Type B pancreatic cell (in vitro differentiated cells): ENCODE data around the gene LAD1. TPM values are rescaled to one million over a fixed set of nuclear protein-coding genes. Genes with fewer than 3 reads are reported as not detected.
A peak's percentile ranks its signal among the peaks of the same experiment; 100 is the strongest.

ENCODE experiments used
- DNase-seq: peaks from one replicate; pipeline ENCODE4 v3.0.0; 2021; ENCODE audit warnings: mixed read lengths; ENCODE audit not compliant: unreplicated experiment; ENCODE audit errors: extremely low spot score
- H3K27ac Mint-ChIP-seq: 2 replicates; pipeline ENCODE4 v1.8.0; 2021; ENCODE audit warnings: mild to moderate bottlenecking, mixed read lengths
- H3K27me3 Mint-ChIP-seq: 2 replicates; pipeline ENCODE4 v1.8.0; 2021; ENCODE audit warnings: mixed read lengths
- H3K36me3 Mint-ChIP-seq: 2 replicates; pipeline ENCODE4 v1.8.0; 2021; ENCODE audit warnings: mixed read lengths
- H3K4me1 Mint-ChIP-seq: one replicate; pipeline ENCODE4 v1.8.0; 2021; ENCODE audit warnings: mixed read lengths; ENCODE audit not compliant: unreplicated experiment
- H3K4me3 Mint-ChIP-seq: 2 replicates; pipeline ENCODE4 v1.8.0; 2021; ENCODE audit warnings: mild to moderate bottlenecking, mixed read lengths
- H3K9me3 Mint-ChIP-seq: 2 replicates; pipeline ENCODE4 v1.8.0; 2021; ENCODE audit warnings: mixed read lengths
- total RNA-seq: library from RNA; stranded (reverse); gene quantifications from 2 replicates; pipeline ENCODE4 v1.2.1, GENCODE V29; 2021; ENCODE audit warnings: low replicate concordance
- TF ChIP-seq, protein P1 (sequence below): fragments of 200-600 bp; sonication (generic); conservative IDR thresholded peaks from 2 replicates; pipeline ENCODE4 v1.5.0; 2021; ENCODE audit warnings: antibody characterized with exemption, mild to moderate bottlenecking

LAD1 gene
- total RNA-seq, 1 donor from 2014 or later: 41.2 TPM

DNA sequence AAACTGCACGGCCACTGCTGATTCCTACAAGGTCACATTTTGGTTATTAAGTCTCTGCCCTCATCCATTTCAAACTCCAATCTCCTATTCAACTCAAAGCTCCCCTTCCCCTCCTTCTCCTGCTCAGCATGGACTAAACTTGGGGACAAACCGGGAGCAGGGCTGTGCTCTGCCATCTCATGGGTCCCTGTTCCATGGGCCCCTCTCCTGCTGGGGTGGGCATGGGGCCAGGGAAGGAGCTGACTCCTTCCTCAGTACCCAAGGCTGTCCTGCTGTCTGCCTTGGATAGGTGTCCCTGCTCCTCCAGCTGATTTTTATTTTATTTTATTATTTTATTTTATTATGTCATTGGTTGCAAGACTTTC lies 48.8 kb downstream of the LAD1 start:
- DNase-seq: no peak
- H3K4me1 Mint-ChIP-seq: peaks cover 27% of the 10 kb centered on the region
- no peaks in the 10 kb centered on the region for H3K9me3 Mint-ChIP-seq
- H3K27ac Mint-ChIP-seq: no peak overlapping the region
- H3K27me3 Mint-ChIP-seq: peaks cover 18% of the 10 kb centered on the region
- TF ChIP-seq, protein P1, sequence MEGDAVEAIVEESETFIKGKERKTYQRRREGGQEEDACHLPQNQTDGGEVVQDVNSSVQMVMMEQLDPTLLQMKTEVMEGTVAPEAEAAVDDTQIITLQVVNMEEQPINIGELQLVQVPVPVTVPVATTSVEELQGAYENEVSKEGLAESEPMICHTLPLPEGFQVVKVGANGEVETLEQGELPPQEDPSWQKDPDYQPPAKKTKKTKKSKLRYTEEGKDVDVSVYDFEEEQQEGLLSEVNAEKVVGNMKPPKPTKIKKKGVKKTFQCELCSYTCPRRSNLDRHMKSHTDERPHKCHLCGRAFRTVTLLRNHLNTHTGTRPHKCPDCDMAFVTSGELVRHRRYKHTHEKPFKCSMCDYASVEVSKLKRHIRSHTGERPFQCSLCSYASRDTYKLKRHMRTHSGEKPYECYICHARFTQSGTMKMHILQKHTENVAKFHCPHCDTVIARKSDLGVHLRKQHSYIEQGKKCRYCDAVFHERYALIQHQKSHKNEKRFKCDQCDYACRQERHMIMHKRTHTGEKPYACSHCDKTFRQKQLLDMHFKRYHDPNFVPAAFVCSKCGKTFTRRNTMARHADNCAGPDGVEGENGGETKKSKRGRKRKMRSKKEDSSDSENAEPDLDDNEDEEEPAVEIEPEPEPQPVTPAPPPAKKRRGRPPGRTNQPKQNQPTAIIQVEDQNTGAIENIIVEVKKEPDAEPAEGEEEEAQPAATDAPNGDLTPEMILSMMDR: no peak
- no peaks in the 10 kb centered on the region for H3K36me3 Mint-ChIP-seq
- H3K4me3 Mint-ChIP-seq: no peak overlapping the region

DNA sequence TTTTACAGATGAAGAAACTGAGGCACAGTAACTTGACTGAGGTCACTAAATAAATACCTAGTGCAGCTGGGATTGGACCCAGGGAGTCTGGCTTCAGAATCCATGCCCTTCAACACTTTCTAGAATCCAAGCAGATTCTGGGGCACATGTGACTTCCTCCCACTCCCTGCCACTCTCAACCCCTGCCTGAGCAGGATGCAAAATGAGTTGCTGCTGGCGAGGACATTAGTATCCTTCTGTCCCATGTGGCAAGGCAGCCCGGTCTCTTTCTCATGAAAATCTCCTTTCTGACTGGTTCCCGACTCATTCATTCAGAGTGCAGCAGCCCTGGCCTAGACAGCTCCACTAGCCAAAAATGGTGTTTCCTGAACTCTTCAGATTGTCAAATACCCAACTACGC lies 50.0 kb downstream of the LAD1 start:
- TF ChIP-seq, protein P1: no peak
- Mint-ChIP-seq H3K9me3 (no peaks in the 10 kb centered on the region), H3K27ac (no peak overlapping the region), H3K4me1 (peaks cover 38% of the 10 kb centered on the region), H3K4me3 (no peak overlapping the region), H3K27me3 (peaks cover 22% of the 10 kb centered on the region), H3K36me3 (no peaks in the 10 kb centered on the region)
- DNase-seq: no peak

DNA sequence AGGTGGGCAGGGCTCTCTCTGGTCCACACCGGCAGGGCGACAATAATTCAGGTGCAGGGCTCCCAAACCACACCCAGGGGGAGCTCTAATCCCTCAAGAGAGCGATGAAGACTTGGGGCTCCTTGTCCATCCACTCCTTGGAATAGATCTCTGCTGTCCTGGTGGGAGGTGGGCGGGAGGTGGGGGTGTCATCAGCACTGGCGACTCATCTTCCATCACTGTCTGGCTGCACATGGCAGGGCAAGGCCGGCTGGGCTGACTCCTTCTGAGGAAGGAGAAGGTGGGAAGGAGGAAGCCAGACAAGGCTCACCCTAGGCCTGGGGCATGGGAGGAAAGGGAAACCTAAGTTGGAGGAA lies 50.9 kb downstream of the LAD1 start:
- no peak overlapping the region for H3K4me3 Mint-ChIP-seq
- peaks cover 22% of the 10 kb centered on the region for H3K27me3 Mint-ChIP-seq
- no peak for DNase-seq
- H3K36me3 Mint-ChIP-seq: no peaks in the 10 kb centered on the region
- peak overlapping the region; percentile 11 for H3K27ac Mint-ChIP-seq
- H3K9me3 Mint-ChIP-seq: no peaks in the 10 kb centered on the region
- peaks cover 33% of the 10 kb centered on the region for H3K4me1 Mint-ChIP-seq
- TF ChIP-seq, protein P1: peak; percentile 71

DNA sequence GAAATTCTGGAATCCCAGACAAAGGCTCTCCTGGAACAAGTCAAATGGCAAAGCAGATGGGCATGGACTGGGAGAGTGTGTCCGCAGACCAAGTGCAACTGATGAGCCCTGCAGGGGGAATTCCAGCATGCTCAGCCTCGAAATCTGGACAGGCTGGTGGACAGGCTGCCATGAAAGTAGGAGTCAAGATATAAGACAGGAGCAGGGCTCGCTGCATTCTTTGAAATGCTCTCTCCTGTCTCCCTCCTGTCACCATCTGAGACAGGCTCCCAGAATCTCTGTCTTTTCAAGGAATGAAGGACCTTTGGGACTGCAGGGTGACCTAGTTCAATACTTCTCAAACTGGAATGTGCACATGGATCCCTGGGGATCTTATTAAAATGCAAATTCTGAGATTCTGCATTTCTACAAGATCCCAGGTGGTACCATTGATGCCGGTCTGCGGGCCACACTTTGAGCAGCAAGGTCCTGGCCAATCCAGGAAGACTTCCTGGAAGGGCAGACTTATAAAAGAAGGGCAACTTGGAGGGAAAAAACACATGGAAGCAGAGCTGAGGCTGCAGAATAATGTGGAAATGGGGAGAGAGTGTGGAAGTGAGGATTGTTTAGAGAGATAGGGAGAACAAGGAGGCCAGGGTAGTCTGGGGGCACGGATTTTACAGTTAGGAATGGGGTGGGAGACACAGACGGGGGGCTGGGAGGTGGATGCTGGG lies 51.5 kb downstream of the LAD1 start:
- Mint-ChIP-seq H3K9me3 (no peaks in the 10 kb centered on the region), H3K4me1 (peaks cover 33% of the 10 kb centered on the region), H3K27ac (peak overlapping the region; percentile 11), H3K36me3 (no peaks in the 10 kb centered on the region), H3K4me3 (no peak overlapping the region), H3K27me3 (peaks cover 22% of the 10 kb centered on the region)
- TF ChIP-seq, protein P1: no peak
- no peak for DNase-seq

DNA sequence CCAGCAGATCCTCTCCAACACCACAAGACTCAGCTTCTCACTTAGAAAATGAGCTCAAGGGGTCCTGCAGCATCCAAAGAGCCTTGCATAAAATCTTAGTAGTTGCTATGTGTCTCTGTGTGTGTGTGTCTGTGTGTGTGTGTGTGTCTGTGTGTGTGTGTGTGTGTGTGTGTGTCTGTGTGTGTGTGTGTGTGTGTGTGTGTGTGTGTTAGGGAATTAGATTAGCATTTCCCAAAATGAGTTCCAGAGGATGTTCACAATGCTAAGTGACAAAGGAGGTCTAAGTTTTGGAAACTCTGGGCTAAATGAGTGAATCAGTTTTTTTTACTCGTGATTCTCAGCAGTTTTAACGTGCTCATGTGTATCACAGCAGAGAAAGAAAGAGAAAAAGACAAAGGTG lies 52.1 kb downstream of the LAD1 start:
- Mint-ChIP-seq H3K9me3 (no peaks in the 10 kb centered on the region), H3K4me1 (peaks cover 33% of the 10 kb centered on the region), H3K27ac (peak overlapping the region; percentile 61), H3K4me3 (no peak overlapping the region), H3K36me3 (no peaks in the 10 kb centered on the region), H3K27me3 (peaks cover 22% of the 10 kb centered on the region)
- DNase-seq: no peak
- TF ChIP-seq, protein P1: no peak
